Jurkat, Clone E6-1 (cell line): ENCODE measurements around the gene GNRH2.

ENCODE experiments used
- DNase-seq: peaks from one replicate; pipeline ENCODE4 v3.0.0-alpha.2; 2011; ENCODE audit warnings: low read depth, low spot score
- H3K4me3 ChIP-seq: 2 replicates; pipeline ENCODE4 v1.5.1; 2011; ENCODE audit warnings: mild to moderate bottlenecking, low read length, control low read depth, moderate library complexity

The GNRH2 gene

DNA sequence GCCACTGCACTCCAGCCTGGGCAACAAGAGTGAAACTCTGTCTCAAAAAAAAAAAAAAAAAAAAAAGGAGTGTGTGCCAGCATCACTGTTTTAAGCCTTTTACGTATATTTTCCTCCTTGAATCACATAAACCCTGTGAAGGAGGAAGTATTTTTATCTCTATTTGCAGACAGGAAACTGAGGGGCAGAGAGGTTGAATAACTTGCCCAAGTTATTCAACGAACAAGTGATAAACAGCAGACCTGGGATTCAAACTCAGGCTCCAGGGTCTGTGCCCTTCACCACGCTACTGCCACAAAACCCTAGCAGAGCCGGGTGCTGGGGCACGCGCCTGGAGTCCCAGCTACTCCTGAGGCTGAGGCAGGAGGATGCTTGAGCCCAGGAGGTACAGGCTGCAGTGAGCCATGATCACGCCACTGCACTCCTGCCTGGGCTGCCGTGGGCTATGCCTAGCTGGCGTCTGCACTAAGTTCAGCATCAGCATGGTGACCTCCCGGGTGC, 50.5 kb downstream of the GNRH2 start:
- peak; percentile 88 for DNase-seq
- H3K4me3 ChIP-seq, result no peak overlapping the region

GRCh38 chr20:3094848-3095629, 51.6 kb downstream of the GNRH2 start:
- no peak overlapping the region for H3K4me3 ChIP-seq
- no peak for DNase-seq
